Activated CD8-positive, alpha-beta memory T cell treated with anti-CD3 and anti-CD28 coated beads, Interleukin-2, amount 10 ng/mL, durations not matched to agents 7 days and 5 days (primary cell): ENCODE measurements around the gene RASSF7. TPM values are rescaled to one million over a fixed set of nuclear protein-coding genes. Genes with fewer than 3 reads are reported as not detected.
"Not testable (repeated sequence)": the region's sequence is repeated elsewhere in the genome, so short reads cannot be mapped to it uniquely, and the experiment has no call there.

Source experiments
- ATAC-seq: fragments of 150-1000 bp; cut with Tn5 transposase; one replicate; pipeline ENCODE4 v1.10.0; 2021; ENCODE audit warnings: moderate library complexity
- CTCF ChIA-PET: fragments of 350-600 bp; sonication (Branson Sonifier 250); formaldehyde crosslinking; loops from one replicate; lab custom pipeline; 2021; ENCODE audit warnings: antibody characterized with exemption; lab: Charles Lee
- DNase-seq: peaks from one replicate; pipeline ENCODE4 v3.0.0-alpha.2; 2020
- H3K27ac Mint-ChIP-seq: one replicate; pipeline ENCODE4 v1.8.0; 2021; ENCODE audit warnings: mild to moderate bottlenecking, mixed read lengths
- H3K27me3 Mint-ChIP-seq: one replicate; pipeline ENCODE4 v1.8.0; 2021; ENCODE audit warnings: mixed read lengths
- H3K36me3 Mint-ChIP-seq: one replicate; pipeline ENCODE4 v1.8.0; 2021; ENCODE audit warnings: mild to moderate bottlenecking, mixed read lengths
- H3K4me1 Mint-ChIP-seq: one replicate; pipeline ENCODE4 v1.8.0; 2021; ENCODE audit warnings: mixed read lengths
- H3K4me3 Mint-ChIP-seq: one replicate; pipeline ENCODE4 v1.8.0; 2021; ENCODE audit warnings: mild to moderate bottlenecking, moderate library complexity, mixed read lengths
- H3K9me3 Mint-ChIP-seq: one replicate; pipeline ENCODE4 v1.8.0; 2022; ENCODE audit warnings: low read depth, mixed read lengths
- total RNA-seq, 2 experiments: library from RNA; stranded (reverse); gene quantifications; one replicate each; pipeline ENCODE4 v1.2.3, GENCODE V29; 2021

The RASSF7 gene, protein sequence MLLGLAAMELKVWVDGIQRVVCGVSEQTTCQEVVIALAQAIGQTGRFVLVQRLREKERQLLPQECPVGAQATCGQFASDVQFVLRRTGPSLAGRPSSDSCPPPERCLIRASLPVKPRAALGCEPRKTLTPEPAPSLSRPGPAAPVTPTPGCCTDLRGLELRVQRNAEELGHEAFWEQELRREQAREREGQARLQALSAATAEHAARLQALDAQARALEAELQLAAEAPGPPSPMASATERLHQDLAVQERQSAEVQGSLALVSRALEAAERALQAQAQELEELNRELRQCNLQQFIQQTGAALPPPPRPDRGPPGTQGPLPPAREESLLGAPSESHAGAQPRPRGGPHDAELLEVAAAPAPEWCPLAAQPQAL
- 10 to 100 TPM; 20.8 to 32.1 TPM for total RNA-seq

DNA sequence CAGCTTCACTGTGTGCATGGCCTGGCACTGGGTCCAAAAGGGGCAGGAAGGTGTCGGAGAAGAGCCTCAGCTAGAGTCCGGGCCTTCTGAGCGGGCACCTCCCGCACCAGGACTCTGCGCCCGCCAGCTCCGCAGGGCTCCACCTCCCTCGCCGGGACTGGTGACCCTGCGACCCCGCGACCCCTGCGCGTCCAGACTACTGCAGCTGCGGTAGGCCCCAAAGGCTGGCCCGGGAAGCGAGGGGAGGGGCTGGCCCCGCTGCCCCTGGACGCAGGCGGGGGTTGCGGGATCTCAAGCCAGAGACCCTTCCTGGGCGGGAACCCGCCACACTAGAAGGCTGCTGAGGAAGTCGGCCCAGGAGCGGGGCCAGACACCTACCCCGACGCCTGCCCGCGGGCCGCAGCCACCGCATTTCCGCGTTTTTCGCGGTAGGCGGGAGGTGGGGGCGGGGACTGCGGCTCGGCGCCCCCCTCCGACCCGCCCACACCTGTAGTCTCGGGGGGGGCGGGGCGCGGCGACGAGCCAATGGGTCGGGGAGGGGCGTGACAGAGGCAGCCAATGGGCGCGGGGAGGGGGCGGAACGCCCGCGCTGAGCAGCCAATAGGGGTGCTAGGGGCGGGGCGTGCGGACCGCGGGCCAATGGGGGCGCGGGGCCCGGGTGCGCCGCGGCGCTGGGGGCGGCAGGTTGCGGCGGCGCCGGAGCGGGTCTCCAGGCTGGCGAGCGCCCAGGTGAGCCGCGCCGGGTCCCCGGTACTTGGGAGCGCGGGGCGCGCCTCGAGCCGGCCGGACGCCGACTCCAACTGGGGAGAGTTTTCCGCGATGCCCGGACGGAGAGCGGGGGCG is at the start of gene RASSF7, which contains the start of gene LMNTD2:
RASSF7 (plus strand) TSS at position 666 of the 843 bp plus-strand sequence. CDS start 799 bp downstream, outside the sequence.
LMNTD2 (minus strand) TSS at position 434 of the 843 bp plus-strand sequence; CDS start at position 412, 22 bp downstream.
- DNase-seq (peak; percentile 95), ATAC-seq (peak; percentile 94)
- H3K4me3 Mint-ChIP-seq: peak within 1 kb of the TSS; percentile 88
- H3K27ac Mint-ChIP-seq: peak within 1 kb of the TSS; percentile 61
- H3K4me1 Mint-ChIP-seq: peaks cover 12% of the 10 kb centered on the region
- peaks cover 2% of the 10 kb centered on the region for H3K36me3 Mint-ChIP-seq
- CTCF ChIA-PET: interaction anchor here (0.8 to 1.4 kb wide), 3 partner anchors 42 to 167 kb away, joined by 3 to 7 read pairs (median 5); no protein-coding TSS in a partner anchor
- no peaks in the 10 kb centered on the region for H3K9me3 Mint-ChIP-seq
- H3K27me3 Mint-ChIP-seq: peaks cover 18% of the 10 kb centered on the region

DNA sequence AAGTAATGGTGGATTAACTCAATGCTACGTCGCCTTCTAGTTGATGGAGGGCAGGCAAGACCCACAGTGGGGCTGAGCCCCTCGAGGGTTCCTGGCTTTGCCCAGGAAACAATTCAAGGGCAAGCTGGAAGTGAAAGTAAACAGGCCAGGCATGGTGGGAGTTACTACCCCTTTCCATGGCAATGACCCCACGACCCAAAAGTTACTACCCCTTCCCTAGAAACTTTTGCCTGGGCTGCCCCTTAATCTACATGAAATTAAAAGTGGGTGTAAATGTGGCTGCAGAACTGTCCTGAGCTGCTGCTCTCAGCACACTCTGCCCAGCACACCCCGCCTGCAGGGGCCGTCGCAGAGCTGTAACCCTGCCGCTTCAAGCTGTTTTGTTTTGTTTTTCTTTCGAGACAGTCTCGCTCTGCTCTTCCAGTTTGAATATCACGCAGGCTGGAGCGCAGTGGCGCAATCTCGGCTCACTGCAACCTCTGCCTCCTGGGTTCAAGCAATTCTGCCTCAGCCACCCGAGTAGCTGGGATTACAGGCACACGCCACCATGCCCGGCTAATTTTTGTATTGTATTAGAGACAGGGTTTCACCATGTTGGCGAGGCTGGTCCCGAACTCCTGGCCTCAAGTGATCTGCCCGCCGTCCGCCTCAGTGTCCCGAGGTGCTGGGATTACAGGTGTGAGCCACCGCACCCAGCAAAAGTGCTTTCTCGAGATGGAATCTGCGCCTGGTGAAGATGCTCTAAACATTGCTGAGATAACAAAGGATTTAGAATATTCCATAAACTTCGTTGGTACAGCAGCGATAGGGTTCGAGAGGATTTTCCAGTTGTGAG is 47.8 kb upstream of the RASSF7 start:
- Mint-ChIP-seq H3K4me3 (no peak overlapping the region), H3K27ac (no peak overlapping the region), H3K9me3 (peaks cover 6% of the 10 kb centered on the region), H3K27me3 (no peaks in the 10 kb centered on the region), H3K4me1 (peaks cover 4% of the 10 kb centered on the region), H3K36me3 (peaks cover 20% of the 10 kb centered on the region)
- CTCF ChIA-PET: interaction anchor here (1.5 kb wide), 1 partner anchor 65 kb away, joined by 4 read pairs; no protein-coding TSS in a partner anchor
- no peak for DNase-seq
- ATAC-seq: no peak

DNA sequence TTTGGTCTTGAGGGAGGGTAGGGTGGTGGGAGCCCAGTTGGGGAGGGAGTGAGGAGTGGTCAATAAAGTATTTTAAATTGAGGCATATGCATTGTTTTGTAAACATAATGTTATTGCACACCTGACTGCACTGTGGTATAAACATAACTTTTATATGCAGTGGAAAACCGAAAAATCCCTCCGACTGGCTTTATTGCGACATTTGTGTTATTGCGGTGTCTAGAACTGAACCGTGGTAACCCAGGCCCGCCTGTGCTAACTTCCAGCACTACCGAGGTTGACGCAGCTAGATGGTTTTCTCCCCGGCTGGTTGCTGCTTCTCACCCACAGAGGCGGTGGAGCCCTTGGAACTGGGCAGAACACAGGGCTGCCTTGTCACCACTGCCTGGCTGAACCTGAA is 46.2 kb upstream of the RASSF7 start:
- H3K4me1 Mint-ChIP-seq: peaks cover 6% of the 10 kb centered on the region
- H3K9me3 Mint-ChIP-seq: peaks cover 6% of the 10 kb centered on the region
- no peak overlapping the region for H3K4me3 Mint-ChIP-seq
- H3K27me3 Mint-ChIP-seq: no peaks in the 10 kb centered on the region
- peaks cover 17% of the 10 kb centered on the region for H3K36me3 Mint-ChIP-seq
- no peak for ATAC-seq
- DNase-seq: no peak
- CTCF ChIA-PET: interaction anchor here (1.3 to 1.5 kb wide), 2 partner anchors 10 to 66 kb away, joined by 3 to 4 read pairs; no protein-coding TSS in a partner anchor
- H3K27ac Mint-ChIP-seq: no peak overlapping the region

DNA sequence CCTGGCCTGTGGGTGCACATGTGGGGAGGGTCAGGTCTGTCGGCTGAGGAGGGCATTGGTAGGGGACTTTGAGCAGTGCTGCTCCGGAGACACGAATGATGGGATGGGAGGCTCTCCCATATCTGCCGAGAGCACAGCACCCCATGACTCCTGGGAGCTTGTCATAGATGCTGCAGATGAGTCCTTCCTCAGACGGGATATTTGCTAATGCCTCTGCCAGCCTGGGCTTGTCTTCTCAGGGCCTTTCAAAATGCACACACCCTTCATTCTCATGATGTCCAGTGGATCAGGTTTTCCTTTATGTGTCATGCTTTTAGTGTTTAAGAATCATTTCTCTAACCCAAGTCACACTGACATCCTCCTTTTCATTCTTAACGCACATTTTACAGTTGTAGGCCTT is 45.6 kb upstream of the RASSF7 start:
- no peak overlapping the region for H3K27ac Mint-ChIP-seq
- no peaks in the 10 kb centered on the region for H3K27me3 Mint-ChIP-seq

DNA sequence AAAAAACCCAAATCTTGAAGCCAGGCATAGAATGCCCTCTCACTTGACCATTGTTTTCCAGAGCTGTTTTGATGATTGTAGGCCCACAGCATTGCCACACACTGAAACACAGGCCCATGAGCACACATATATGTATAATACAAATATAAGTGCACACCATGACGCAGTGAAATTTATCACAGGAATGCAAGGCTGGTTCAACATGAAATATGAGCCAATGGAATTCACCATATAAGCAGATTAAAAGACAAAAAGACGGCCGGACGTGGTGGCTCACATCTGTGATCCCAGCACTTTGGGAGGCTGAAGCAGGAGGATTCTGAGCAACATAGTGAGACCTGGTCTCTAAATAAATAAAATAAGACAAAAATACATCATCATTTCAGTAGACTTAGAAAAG is 44.4 kb upstream of the RASSF7 start:
- CTCF ChIA-PET: interaction anchor here (1.3 to 3.7 kb wide), 3 partner anchors 19 to 110 kb away, joined by 3 to 48 read pairs (median 3); partner anchors contain the start of genes HRAS and PTDSS2
- peaks cover 6% of the 10 kb centered on the region for H3K9me3 Mint-ChIP-seq
- H3K27me3 Mint-ChIP-seq: no peaks in the 10 kb centered on the region
- H3K4me1 Mint-ChIP-seq: peaks cover 6% of the 10 kb centered on the region
- H3K36me3 Mint-ChIP-seq: peaks cover 10% of the 10 kb centered on the region
- H3K4me3 Mint-ChIP-seq: no peak overlapping the region
- DNase-seq (no peak), ATAC-seq (no peak)
- no peak overlapping the region for H3K27ac Mint-ChIP-seq

More for the DNA sequence above, 45.6 kb upstream of the RASSF7 start:
- ATAC-seq: no peak
- Mint-ChIP-seq H3K9me3 (peaks cover 6% of the 10 kb centered on the region), H3K4me3 (no peak overlapping the region), H3K4me1 (peaks cover 6% of the 10 kb centered on the region), H3K36me3 (peaks cover 12% of the 10 kb centered on the region)
- CTCF ChIA-PET: interaction anchor here (1.3 kb wide), 1 partner anchor 11 kb away, joined by 3 read pairs; no protein-coding TSS in a partner anchor
- no peak for DNase-seq

DNA sequence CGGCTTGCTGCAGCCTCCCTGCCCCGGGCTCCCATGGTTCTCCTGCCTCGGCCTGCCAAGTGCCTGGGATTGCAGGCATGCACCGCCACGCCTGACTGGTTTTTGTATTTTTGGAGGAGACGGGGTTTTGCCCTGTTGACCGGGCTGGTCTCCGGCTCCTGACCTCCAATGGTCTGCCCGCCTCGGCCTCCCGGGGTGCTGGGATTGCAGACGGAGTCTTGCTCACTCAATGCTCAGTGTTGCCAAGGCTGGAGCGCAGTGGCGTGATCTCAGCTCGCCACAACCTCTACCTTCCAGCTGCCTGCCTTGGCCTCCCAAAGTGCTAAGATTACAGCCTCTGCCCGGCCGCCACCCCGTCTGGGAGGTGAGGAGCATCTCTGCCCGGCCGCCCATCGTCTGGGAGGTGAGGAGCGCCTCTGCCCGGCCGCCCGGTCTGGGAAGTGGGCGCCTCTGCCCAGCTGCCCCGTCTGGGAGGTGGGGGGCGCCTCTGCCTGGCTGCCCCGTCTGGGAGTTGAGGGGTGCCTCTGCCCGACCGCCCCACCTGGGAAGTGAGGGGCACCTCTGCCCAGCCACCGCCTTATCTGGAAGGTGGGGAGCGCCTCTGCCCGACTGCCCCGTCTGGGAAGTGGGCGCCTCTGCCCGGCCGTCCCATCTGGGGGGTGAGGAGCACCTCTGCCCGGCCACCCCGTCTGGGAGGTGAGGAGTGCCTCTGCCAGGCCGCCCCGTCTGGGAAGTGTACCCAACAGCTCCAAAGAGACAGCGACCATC is 43.7 kb upstream of the RASSF7 start:
- H3K27me3 Mint-ChIP-seq, H3K4me3 Mint-ChIP-seq, H3K9me3 Mint-ChIP-seq, H3K27ac Mint-ChIP-seq, H3K4me1 Mint-ChIP-seq, DNase-seq, ATAC-seq: not testable (repeated sequence)
- peaks cover 10% of the 10 kb centered on the region for H3K36me3 Mint-ChIP-seq
- CTCF ChIA-PET: interaction anchor here (1.3 to 3.7 kb wide), 4 partner anchors 19 to 211 kb away, joined by 3 to 48 read pairs (median 3); partner anchors contain the start of genes HRAS and PTDSS2

DNA sequence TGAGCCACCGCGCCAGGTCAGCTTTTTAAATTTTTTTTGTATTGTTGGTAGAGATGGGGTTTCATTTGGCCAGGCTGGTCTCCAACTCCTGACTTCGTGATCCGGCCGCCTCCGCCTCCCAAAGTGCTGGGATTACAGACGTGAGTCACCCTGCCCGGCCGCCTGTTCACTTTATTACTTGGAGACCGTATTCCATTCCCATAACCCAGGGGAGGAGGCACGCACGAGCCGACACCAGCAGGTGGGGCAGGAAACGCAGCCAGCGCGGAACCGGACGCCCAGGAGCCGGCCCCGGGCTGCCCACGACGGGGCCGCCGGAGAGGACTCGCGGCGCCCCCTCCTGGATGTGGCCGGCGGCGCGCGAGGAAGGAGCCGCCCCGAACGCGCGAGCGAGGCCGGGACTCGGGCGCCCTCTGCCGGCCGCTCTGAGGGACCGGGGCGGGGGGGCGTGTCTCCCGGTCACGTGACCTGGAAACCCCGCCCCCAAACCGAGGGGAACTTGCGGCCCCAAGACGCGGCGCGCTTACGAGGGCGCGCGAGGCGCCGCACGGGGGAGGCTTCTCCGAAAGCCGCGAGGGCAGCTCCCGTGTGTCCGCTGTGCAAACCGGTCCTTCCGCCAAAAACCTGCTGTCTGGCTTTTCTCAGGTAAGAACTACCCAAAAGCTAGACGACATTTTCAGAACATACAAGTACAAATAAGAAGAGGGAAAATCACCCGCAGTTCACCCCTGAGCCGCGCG is 42.1 kb upstream of the RASSF7 start:
- CTCF ChIA-PET: interaction anchor here (0.5 to 3.7 kb wide), 43 partner anchors 8 to 312 kb away, joined by 3 to 48 read pairs (median 4); partner anchors contain the start of genes HRAS, IFITM2, PHRF1 and PTDSS2
- peaks cover 6% of the 10 kb centered on the region for H3K4me1 Mint-ChIP-seq
- H3K27ac Mint-ChIP-seq: peak overlapping the region; percentile 64
- peak overlapping the region; percentile 58 for H3K4me3 Mint-ChIP-seq
- peak; percentile 97 for ATAC-seq
- peaks cover 6% of the 10 kb centered on the region for H3K9me3 Mint-ChIP-seq
- peaks cover 7% of the 10 kb centered on the region for H3K36me3 Mint-ChIP-seq
- DNase-seq: peak; percentile 90
- H3K27me3 Mint-ChIP-seq: no peaks in the 10 kb centered on the region

DNA sequence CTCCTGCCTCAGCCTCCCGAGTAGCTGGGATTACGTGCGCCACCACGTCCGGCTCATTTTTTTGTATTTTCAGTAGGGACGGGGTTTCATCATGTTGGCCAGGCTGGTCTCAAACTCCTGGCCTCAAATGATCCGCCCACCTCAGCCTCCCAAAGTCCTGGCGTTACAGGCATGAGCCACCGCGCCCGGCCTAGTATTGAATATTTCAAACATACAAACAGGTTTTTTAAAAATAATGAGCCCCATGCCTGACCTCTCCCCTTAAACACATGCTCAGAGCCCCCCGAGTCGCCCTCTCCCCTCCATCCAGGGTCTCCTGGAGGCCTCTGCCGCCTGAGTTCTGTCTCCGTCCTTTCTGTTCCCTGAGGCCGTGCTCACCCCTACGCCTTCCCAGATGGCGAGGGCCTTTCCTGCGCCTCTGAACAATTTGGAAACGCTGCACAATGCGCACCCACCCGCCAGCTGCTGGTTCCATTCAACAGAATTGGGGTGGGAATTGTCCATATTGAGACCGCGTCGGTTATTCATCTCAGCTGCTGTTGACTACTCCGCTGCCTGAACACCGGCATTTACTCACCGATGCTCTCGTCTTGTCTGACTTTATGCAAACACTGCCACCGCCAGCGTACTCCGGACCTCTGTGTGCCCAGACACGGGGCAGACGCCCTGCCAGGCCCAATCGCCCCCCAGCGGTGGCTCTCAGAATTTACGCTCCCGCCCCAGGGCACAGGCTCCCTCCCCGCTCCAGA is 40.2 kb upstream of the RASSF7 start:
- H3K36me3 Mint-ChIP-seq: peaks cover 7% of the 10 kb centered on the region
- H3K9me3 Mint-ChIP-seq: peaks cover 6% of the 10 kb centered on the region
- no peak overlapping the region for H3K4me3 Mint-ChIP-seq
- H3K27ac Mint-ChIP-seq: no peak overlapping the region
- peaks cover 6% of the 10 kb centered on the region for H3K4me1 Mint-ChIP-seq
- no peak for ATAC-seq
- DNase-seq: no peak
- H3K27me3 Mint-ChIP-seq: no peaks in the 10 kb centered on the region
- CTCF ChIA-PET: interaction anchor here (1.1 to 2.8 kb wide), 5 partner anchors 13 to 181 kb away, joined by 3 to 27 read pairs (median 6); partner anchors contain the start of gene HRAS

DNA sequence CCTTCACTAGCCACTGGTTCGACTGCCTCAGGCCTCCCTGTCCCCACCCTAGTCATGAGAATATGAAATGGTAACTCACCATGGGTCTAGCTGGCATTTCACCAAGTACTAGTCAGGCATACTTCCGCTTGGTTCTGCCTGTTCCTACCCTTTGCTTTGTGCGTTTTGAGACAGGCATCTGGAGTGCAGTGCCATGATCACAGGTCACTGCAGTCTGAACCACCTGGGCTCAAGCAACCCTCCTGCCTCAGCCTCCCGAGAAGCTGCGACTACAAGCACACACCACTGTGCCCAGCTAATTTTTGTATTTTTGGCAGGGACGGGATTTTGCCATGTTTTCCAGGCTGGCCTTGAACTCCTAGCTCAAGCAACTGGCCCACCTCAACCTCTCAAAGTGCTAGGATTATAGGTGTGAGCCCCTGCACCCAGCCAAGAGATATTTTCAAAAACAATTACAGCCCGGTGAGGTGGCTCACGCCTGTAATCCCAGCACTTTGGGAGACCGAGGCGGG is 39.5 kb upstream of the RASSF7 start:
- Mint-ChIP-seq H3K36me3 (peaks cover 3% of the 10 kb centered on the region), H3K4me3 (no peak overlapping the region), H3K27ac (no peak overlapping the region), H3K4me1 (peaks cover 6% of the 10 kb centered on the region), H3K27me3 (no peaks in the 10 kb centered on the region), H3K9me3 (peaks cover 3% of the 10 kb centered on the region)
- no peak for ATAC-seq
- CTCF ChIA-PET: interaction anchor here (1.2 to 2.1 kb wide), 3 partner anchors 12 to 34 kb away, joined by 3 to 13 read pairs (median 6); no protein-coding TSS in a partner anchor
- DNase-seq: no peak

DNA sequence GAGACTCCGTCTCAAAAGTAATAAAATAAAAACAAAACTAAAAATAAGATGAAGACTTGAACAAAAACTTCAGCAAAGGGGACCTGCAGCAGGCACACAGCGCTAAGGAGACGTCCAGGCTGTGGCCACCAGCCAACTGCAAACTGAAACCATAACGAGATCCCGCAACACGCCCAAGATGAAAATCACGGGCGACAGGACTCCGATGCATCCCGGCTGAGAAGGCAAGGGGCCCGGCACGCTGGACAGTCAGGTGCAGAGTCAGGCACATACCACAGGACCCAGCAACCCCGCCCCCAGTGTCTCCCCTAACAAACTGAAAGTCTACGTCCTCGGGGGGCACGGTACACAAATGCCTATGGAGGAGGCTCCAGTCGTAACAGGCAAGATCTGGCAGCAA is 34.6 kb upstream of the RASSF7 start:
- CTCF ChIA-PET: no interaction called here
- Mint-ChIP-seq H3K4me3 (no peak overlapping the region), H3K27ac (no peak overlapping the region), H3K36me3 (no peaks in the 10 kb centered on the region), H3K9me3 (no peaks in the 10 kb centered on the region), H3K27me3 (no peaks in the 10 kb centered on the region), H3K4me1 (no peaks in the 10 kb centered on the region)
- ATAC-seq: no peak
- no peak for DNase-seq
